Measurements from ENCODE around the gene PARD6A.

Gene PARD6A

DNA sequence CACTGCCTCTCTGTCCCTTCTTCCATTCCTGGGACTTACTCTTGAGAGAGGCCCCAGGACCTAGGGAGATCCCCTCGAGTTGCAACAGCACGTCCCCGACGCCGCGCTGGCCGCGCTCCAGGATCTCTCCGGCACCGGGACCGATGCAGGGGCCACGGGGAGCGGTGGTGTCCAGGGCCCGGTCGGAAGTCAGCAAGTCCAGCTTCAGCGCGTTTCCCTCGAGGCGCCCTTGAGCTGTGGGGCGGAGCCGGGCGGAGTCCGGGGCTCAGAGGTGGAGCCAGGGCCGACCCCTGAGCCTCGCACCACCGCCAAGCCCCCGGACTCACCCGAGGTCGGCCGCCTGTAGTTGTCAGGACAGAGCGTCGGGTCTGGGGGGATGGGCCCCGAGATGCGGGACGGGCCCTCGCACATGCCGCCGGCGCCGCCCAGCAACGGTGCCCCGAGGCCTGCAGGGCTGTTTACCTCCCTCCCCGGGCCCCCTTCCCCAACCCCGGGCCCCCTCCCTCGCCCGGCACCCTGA is 5.3 kb downstream of the PARD6A start (continued):
- no peak for TF ChIP-seq ZNF394 (tag by site-specific recombination; IDR thresholded peaks at IDR 0.05; ENCODE audit: borderline replicate concordance)
- TF ChIP-seq ZNF76 (tag by site-specific recombination; IDR thresholded peaks at IDR 0.05; ENCODE audit: borderline replicate concordance, low read depth) = no peak
- TF ChIP-seq ZNF571 (tag by site-specific recombination; IDR thresholded peaks at IDR 0.05) = no peak
- no peak for TF ChIP-seq ZNF529 (tag by site-specific recombination; IDR thresholded peaks at IDR 0.05; ENCODE audit: insufficient replicate concordance)
- TF ChIP-seq SALL2 (tag by site-specific recombination; IDR thresholded peaks at IDR 0.05; ENCODE audit: borderline replicate concordance) = no peak
- TF ChIP-seq, protein P1, sequence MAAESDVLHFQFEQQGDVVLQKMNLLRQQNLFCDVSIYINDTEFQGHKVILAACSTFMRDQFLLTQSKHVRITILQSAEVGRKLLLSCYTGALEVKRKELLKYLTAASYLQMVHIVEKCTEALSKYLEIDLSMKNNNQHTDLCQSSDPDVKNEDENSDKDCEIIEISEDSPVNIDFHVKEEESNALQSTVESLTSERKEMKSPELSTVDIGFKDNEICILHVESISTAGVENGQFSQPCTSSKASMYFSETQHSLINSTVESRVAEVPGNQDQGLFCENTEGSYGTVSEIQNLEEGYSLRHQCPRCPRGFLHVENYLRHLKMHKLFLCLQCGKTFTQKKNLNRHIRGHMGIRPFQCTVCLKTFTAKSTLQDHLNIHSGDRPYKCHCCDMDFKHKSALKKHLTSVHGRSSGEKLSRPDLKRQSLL (tag by site-specific recombination; IDR thresholded peaks at IDR 0.05) = peak; percentile 46; the same call in 1 of the 2 replicates
- no peak for TF ChIP-seq ZNF2 (tag by site-specific recombination; IDR thresholded peaks at IDR 0.05)
- TF ChIP-seq ZBTB20 (tag by site-specific recombination; IDR thresholded peaks at IDR 0.05) = peak; percentile 89; the same call in 1 of the 2 replicates
- no peak for TF ChIP-seq ZBTB17 (tag by site-specific recombination; IDR thresholded peaks at IDR 0.05)
- no peak for TF ChIP-seq ZSCAN30 (tag by site-specific recombination; IDR thresholded peaks at IDR 0.05)
- TF ChIP-seq, protein P2, sequence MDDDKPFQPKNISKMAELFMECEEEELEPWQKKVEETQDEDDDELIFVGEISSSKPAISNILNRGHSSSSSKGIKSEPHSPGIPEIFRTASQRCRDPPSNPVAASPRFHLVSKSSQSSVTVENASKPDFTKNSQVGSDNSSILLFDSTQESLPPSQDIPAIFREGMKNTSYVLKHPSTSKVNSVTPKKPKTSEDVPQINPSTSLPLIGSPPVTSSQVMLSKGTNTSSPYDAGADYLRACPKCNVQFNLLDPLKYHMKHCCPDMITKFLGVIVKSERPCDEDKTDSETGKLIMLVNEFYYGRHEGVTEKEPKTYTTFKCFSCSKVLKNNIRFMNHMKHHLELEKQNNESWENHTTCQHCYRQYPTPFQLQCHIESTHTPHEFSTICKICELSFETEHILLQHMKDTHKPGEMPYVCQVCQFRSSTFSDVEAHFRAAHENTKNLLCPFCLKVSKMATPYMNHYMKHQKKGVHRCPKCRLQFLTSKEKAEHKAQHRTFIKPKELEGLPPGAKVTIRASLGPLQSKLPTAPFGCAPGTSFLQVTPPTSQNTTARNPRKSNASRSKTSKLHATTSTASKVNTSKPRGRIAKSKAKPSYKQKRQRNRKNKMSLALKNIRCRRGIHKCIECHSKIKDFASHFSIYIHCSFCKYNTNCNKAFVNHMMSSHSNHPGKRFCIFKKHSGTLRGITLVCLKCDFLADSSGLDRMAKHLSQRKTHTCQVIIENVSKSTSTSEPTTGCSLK (tag by site-specific recombination; IDR thresholded peaks at IDR 0.05) = no peak
- TF ChIP-seq, protein P3, sequence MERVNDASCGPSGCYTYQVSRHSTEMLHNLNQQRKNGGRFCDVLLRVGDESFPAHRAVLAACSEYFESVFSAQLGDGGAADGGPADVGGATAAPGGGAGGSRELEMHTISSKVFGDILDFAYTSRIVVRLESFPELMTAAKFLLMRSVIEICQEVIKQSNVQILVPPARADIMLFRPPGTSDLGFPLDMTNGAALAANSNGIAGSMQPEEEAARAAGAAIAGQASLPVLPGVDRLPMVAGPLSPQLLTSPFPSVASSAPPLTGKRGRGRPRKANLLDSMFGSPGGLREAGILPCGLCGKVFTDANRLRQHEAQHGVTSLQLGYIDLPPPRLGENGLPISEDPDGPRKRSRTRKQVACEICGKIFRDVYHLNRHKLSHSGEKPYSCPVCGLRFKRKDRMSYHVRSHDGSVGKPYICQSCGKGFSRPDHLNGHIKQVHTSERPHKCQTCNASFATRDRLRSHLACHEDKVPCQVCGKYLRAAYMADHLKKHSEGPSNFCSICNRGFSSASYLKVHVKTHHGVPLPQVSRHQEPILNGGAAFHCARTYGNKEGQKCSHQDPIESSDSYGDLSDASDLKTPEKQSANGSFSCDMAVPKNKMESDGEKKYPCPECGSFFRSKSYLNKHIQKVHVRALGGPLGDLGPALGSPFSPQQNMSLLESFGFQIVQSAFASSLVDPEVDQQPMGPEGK (tag by site-specific recombination; IDR thresholded peaks at IDR 0.05) = peak; percentile 17; the same call in 1 of the 2 replicates
- no peak for TF ChIP-seq ZNF211 (tag by site-specific recombination; IDR thresholded peaks at IDR 0.05; ENCODE audit: low read depth)
- TF ChIP-seq BCL11B (tag by site-specific recombination; IDR thresholded peaks at IDR 0.05; ENCODE audit: low read depth) = peak; percentile 29; the same call in 1 of the 2 replicates
- TF ChIP-seq, protein P4, sequence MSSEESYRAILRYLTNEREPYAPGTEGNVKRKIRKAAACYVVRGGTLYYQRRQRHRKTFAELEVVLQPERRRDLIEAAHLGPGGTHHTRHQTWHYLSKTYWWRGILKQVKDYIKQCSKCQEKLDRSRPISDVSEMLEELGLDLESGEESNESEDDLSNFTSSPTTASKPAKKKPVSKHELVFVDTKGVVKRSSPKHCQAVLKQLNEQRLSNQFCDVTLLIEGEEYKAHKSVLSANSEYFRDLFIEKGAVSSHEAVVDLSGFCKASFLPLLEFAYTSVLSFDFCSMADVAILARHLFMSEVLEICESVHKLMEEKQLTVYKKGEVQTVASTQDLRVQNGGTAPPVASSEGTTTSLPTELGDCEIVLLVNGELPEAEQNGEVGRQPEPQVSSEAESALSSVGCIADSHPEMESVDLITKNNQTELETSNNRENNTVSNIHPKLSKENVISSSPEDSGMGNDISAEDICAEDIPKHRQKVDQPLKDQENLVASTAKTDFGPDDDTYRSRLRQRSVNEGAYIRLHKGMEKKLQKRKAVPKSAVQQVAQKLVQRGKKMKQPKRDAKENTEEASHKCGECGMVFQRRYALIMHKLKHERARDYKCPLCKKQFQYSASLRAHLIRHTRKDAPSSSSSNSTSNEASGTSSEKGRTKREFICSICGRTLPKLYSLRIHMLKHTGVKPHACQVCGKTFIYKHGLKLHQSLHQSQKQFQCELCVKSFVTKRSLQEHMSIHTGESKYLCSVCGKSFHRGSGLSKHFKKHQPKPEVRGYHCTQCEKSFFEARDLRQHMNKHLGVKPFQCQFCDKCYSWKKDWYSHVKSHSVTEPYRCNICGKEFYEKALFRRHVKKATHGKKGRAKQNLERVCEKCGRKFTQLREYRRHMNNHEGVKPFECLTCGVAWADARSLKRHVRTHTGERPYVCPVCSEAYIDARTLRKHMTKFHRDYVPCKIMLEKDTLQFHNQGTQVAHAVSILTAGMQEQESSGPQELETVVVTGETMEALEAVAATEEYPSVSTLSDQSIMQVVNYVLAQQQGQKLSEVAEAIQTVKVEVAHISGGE (tag by site-specific recombination; conservative IDR thresholded peaks at IDR 0.05; ENCODE audit: low read depth) = no peak
- no peak for TF ChIP-seq ZNF10 (tag by site-specific recombination; IDR thresholded peaks at IDR 0.05)
- TF ChIP-seq ZNF366 (tag by site-specific recombination; conservative IDR thresholded peaks at IDR 0.05) = no peak
- TF ChIP-seq ZBTB1 (tag by site-specific recombination; IDR thresholded peaks at IDR 0.05) = no peak
- TF ChIP-seq ZNF37A (tag by site-specific recombination; IDR thresholded peaks at IDR 0.05) = no peak
- no peak for TF ChIP-seq ZNF701 (tag by site-specific recombination; IDR thresholded peaks at IDR 0.05)
- TF ChIP-seq ZNF324 (tag by site-specific recombination; IDR thresholded peaks at IDR 0.05) = no peak
- no peak for TF ChIP-seq ZSCAN23 (tag by site-specific recombination; IDR thresholded peaks at IDR 0.05)
- TF ChIP-seq HOXA7 (CRISPR knock-in tag; IDR thresholded peaks at IDR 0.05; ENCODE audit: borderline replicate concordance) = no peak
- TF ChIP-seq, protein P5, sequence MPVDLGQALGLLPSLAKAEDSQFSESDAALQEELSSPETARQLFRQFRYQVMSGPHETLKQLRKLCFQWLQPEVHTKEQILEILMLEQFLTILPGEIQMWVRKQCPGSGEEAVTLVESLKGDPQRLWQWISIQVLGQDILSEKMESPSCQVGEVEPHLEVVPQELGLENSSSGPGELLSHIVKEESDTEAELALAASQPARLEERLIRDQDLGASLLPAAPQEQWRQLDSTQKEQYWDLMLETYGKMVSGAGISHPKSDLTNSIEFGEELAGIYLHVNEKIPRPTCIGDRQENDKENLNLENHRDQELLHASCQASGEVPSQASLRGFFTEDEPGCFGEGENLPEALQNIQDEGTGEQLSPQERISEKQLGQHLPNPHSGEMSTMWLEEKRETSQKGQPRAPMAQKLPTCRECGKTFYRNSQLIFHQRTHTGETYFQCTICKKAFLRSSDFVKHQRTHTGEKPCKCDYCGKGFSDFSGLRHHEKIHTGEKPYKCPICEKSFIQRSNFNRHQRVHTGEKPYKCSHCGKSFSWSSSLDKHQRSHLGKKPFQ (tag by site-specific recombination; IDR thresholded peaks at IDR 0.05) = no peak
- TF ChIP-seq, protein P6, sequence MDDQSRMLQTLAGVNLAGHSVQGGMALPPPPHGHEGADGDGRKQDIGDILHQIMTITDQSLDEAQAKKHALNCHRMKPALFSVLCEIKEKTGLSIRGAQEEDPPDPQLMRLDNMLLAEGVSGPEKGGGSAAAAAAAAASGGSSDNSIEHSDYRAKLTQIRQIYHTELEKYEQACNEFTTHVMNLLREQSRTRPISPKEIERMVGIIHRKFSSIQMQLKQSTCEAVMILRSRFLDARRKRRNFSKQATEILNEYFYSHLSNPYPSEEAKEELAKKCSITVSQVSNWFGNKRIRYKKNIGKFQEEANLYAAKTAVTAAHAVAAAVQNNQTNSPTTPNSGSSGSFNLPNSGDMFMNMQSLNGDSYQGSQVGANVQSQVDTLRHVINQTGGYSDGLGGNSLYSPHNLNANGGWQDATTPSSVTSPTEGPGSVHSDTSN (CRISPR knock-in tag; IDR thresholded peaks at IDR 0.05) = no peak
- TF ChIP-seq, protein P7, sequence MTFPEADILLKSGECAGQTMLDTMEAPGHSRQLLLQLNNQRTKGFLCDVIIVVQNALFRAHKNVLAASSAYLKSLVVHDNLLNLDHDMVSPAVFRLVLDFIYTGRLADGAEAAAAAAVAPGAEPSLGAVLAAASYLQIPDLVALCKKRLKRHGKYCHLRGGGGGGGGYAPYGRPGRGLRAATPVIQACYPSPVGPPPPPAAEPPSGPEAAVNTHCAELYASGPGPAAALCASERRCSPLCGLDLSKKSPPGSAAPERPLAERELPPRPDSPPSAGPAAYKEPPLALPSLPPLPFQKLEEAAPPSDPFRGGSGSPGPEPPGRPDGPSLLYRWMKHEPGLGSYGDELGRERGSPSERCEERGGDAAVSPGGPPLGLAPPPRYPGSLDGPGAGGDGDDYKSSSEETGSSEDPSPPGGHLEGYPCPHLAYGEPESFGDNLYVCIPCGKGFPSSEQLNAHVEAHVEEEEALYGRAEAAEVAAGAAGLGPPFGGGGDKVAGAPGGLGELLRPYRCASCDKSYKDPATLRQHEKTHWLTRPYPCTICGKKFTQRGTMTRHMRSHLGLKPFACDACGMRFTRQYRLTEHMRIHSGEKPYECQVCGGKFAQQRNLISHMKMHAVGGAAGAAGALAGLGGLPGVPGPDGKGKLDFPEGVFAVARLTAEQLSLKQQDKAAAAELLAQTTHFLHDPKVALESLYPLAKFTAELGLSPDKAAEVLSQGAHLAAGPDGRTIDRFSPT (tag by site-specific recombination; IDR thresholded peaks at IDR 0.05) = no peak
